SU-DHL-6 (cell line): ENCODE measurements around the gene API5.

ENCODE experiments used
- H2AFZ ChIP-seq: fragments of 200-600 bp; sonication (generic); 2 replicates; pipeline ENCODE4 v1.6.1; 2014; ENCODE audit warnings: low read depth, mild to moderate bottlenecking, moderate library complexity, mixed read lengths, antibody characterized with exemption, low read length; ENCODE audit not compliant: severe bottlenecking
- H3F3A ChIP-seq: fragments of 200-600 bp; shearing (Covaris generic); 2 replicates; pipeline ENCODE4 v1.6.0; 2016; ENCODE audit warnings: antibody characterized with exemption, mild to moderate bottlenecking; ENCODE audit not compliant: insufficient read depth
- H3K27ac ChIP-seq: fragments of 200-600 bp; sonication (generic); 2 replicates; pipeline ENCODE4 v1.5.1; 2016; ENCODE audit warnings: low read depth, mild to moderate bottlenecking, low read length, moderate library complexity, mixed read lengths
- H3K27me3 ChIP-seq: fragments of 200-600 bp; sonication (generic), shearing (Covaris generic); 2 replicates; pipeline ENCODE4 v1.6.0; 2014; ENCODE audit warnings: mild to moderate bottlenecking, low read length
- H3K36me3 ChIP-seq: fragments of 200-600 bp; sonication (generic); 2 replicates; pipeline ENCODE4 v1.6.1; 2014; ENCODE audit warnings: mild to moderate bottlenecking, low read length, mixed read lengths
- H3K4me2 ChIP-seq: fragments of 300-600, 200-600 bp; shearing (Covaris generic), sonication (generic); 2 replicates; pipeline ENCODE4 v1.6.0; 2014; ENCODE audit warnings: low read length, low read depth, mild to moderate bottlenecking; ENCODE audit not compliant: poor library complexity, severe bottlenecking
- H3K4me3 ChIP-seq: fragments of 200-600 bp; sonication (generic); 2 replicates; pipeline ENCODE4 v1.5.1; 2014; ENCODE audit warnings: antibody characterized with exemption, low read length, mild to moderate bottlenecking, mixed read lengths; ENCODE audit not compliant: insufficient read depth, poor library complexity, severe bottlenecking
- H3K79me2 ChIP-seq: fragments of 200-600 bp; sonication (generic); 2 replicates; pipeline ENCODE4 v1.6.1; 2014; ENCODE audit warnings: mild to moderate bottlenecking, low read length, moderate library complexity; ENCODE audit not compliant: insufficient read depth
- H3K9ac ChIP-seq: fragments of 200-600 bp; sonication (generic); 2 replicates; pipeline ENCODE4 v1.7.0; 2014; ENCODE audit warnings: mild to moderate bottlenecking, low read length
- H3K9me2 ChIP-seq: fragments of 200-600 bp; sonication (generic); replicated peaks from 2 replicates; pipeline ENCODE4 v1.6.1; 2014; ENCODE audit warnings: low read length; ENCODE audit not compliant: insufficient read depth
- H3K9me3 ChIP-seq: fragments of 200-600 bp; sonication (generic); 2 replicates; pipeline ENCODE4 v1.6.1; 2014; ENCODE audit warnings: low read length, mixed read lengths; ENCODE audit not compliant: insufficient read depth
- H4K20me1 ChIP-seq: fragments of 200-600 bp; sonication (generic); 2 replicates; pipeline ENCODE4 v1.6.1; 2014; ENCODE audit warnings: low read depth, mild to moderate bottlenecking, antibody characterized with exemption, low read length, moderate library complexity, mixed read lengths
- EZH2phosphoT487 ChIP-seq: fragments of 200-600 bp; sonication (generic), shearing (Covaris generic); conservative IDR thresholded peaks from 2 replicates; pipeline ENCODE4 v1.6.1; 2018; ENCODE audit warnings: mild to moderate bottlenecking, antibody characterized with exemption, low read length, moderate library complexity, mixed read lengths
- TF ChIP-seq, protein P1 (sequence below): fragments of 200-600 bp; sonication (generic); IDR thresholded peaks from one replicate; pipeline ENCODE4 v1.5.1; 2017; ENCODE audit warnings: antibody characterized with exemption, mild to moderate bottlenecking, low read length, moderate library complexity; ENCODE audit not compliant: insufficient read depth, poor library complexity, severe bottlenecking

Gene API5

DNA sequence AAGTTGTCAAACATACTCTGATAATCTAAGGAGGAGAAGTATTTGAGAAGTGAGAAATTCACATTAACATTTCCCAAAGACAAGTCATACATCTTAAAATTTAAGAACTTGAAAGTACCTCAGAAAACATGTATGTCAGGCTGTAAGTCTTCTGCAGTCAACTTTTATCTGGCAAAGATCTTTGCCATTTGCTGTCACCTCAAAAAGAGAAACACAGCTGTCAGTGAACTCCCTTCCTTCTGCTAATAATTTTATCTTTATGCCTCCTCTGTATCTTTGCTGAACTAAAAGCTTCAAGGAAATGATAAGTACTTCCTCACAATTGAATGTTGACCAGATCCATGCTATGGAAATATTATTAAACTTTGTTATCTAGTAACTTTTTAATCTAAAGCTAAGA is 65.6 kb downstream of the API5 start:
- Histone ChIP-seq H3K9me2 (no peaks in the 10 kb centered on the region), H3K27me3 (no peaks in the 10 kb centered on the region), H3K27ac (no peak overlapping the region), H3K79me2 (peaks cover 50% of the 10 kb centered on the region), H3F3A (0 out of 2 replicates have a peak, but pooled peaks cover 7% of the 10 kb centered on the region), H2AFZ (no peak overlapping the region), H3K36me3 (peaks cover 14% of the 10 kb centered on the region; the same call in 1 of the 2 replicates), H3K4me3 (no peak overlapping the region), H4K20me1 (peaks cover 16% of the 10 kb centered on the region; the same call in 1 of the 2 replicates), H3K4me2 (no peak overlapping the region), H3K9me3 (no peaks in the 10 kb centered on the region), H3K9ac (no peak overlapping the region)
- TF ChIP-seq, protein P1, sequence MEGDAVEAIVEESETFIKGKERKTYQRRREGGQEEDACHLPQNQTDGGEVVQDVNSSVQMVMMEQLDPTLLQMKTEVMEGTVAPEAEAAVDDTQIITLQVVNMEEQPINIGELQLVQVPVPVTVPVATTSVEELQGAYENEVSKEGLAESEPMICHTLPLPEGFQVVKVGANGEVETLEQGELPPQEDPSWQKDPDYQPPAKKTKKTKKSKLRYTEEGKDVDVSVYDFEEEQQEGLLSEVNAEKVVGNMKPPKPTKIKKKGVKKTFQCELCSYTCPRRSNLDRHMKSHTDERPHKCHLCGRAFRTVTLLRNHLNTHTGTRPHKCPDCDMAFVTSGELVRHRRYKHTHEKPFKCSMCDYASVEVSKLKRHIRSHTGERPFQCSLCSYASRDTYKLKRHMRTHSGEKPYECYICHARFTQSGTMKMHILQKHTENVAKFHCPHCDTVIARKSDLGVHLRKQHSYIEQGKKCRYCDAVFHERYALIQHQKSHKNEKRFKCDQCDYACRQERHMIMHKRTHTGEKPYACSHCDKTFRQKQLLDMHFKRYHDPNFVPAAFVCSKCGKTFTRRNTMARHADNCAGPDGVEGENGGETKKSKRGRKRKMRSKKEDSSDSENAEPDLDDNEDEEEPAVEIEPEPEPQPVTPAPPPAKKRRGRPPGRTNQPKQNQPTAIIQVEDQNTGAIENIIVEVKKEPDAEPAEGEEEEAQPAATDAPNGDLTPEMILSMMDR, result no peak
- no peak for TF ChIP-seq EZH2phosphoT487

DNA sequence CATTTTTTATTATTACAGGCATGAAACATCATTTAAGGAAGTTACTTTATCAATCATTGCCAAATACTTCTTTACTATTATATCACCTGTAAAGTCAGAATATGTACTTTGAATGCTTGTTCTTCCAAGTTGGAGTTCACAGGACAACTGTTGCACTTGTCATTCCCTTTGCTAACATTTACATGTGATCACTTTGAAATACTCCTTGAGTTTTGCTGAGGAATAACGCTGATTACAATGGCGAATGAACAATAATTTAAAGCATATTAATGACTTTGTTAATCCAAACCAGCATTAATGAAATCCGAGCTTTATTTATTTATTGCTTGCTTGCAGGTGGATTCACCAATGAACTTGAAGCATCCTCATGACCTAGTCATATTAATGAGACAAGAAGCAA is 67.1 kb downstream of the API5 start:
- Histone ChIP-seq H3F3A (0 out of 2 replicates have a peak, but pooled peaks cover 7% of the 10 kb centered on the region), H3K9me3 (no peaks in the 10 kb centered on the region), H3K4me3 (no peak overlapping the region), H3K9ac (no peak overlapping the region), H3K27ac (no peak overlapping the region), H3K9me2 (no peaks in the 10 kb centered on the region), H3K79me2 (peaks cover 45% of the 10 kb centered on the region), H3K36me3 (peaks cover 14% of the 10 kb centered on the region; the same call in 1 of the 2 replicates), H3K4me2 (no peak overlapping the region), H2AFZ (no peak overlapping the region), H4K20me1 (peaks cover 16% of the 10 kb centered on the region; the same call in 1 of the 2 replicates), H3K27me3 (no peaks in the 10 kb centered on the region)
- TF ChIP-seq, protein P1, result no peak
- no peak for TF ChIP-seq EZH2phosphoT487

DNA sequence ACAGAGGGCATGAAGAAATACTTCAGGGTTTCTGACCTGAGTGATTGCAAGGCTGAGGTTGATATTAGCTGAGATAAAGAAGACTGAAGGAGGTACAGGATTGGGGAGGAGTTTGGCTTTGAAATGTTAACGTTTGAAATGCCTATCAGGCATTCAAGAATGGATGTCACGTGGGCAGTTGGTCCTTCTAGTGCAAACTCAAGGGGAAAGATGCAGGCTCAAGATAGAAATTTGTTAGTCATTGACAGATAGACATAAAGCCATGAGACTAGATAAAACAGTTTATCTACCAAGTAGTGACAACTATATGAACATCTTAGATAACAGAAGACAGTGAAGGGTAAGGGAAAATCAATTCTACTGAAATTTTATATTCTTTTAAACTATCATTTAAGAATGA is 70.0 kb downstream of the API5 start:
- Histone ChIP-seq H3F3A (no peaks in the 10 kb centered on the region), H3K36me3 (peaks cover 23% of the 10 kb centered on the region), H2AFZ (no peak overlapping the region), H4K20me1 (peaks cover 5% of the 10 kb centered on the region; the same call in 1 of the 2 replicates), H3K4me2 (no peak overlapping the region), H3K9ac (no peak overlapping the region), H3K9me3 (no peaks in the 10 kb centered on the region), H3K27ac (no peak overlapping the region), H3K27me3 (no peaks in the 10 kb centered on the region), H3K9me2 (no peaks in the 10 kb centered on the region), H3K4me3 (no peak overlapping the region), H3K79me2 (peaks cover 23% of the 10 kb centered on the region)
- TF ChIP-seq, protein P1, result no peak
- TF ChIP-seq EZH2phosphoT487, result no peak
